ENCODE results near the gene C5AR1.
"Not testable (repeated sequence)": the region's sequence is repeated elsewhere in the genome, so short reads cannot be mapped to it uniquely, and the experiment has no call there.

The C5AR1 gene

DNA sequence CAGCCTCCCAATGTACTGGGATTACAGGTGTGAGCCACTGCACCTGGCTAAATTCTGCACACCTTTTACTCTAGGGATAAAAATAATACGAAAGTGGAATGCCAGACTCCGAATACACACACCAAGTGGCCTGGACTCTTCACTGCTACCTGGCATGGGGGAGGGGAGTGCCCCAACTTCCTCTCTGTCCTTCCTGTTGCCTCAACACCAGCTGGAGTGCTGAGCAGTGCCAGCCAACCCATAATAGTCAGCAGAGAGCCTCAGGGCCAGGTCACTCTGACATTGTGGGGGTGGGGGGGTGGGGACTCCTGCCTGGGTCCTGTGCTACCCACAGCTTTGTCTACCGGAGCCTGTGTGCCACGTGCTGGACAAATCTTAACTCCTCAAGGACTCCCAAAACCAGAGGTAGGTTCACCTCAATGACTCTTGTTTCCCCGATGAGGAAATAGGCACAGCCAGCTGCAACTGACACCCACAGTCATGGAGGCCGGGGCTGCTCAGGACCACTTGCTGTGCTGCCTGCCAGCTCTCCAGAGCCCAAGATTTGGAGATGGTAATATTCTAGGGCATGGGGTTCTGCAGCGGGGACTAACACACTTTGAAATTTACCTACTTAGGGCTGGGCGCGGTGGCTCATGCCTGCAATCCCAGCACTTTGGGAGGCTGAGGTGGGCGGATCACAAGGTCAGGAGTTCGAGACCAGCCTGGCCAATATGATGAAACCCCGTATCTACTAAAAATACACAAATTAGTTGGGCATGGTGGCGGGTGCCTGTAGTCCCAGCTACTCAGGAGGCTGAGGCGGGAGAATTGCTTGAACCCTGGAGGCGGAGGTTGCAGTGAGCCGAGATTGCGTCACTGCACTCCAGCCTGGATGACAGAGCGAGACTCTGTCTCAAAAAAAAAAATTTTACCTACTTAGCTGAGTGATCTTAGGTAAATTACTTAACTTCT lies 27.4 kb downstream of the C5AR1 start:
- peak; percentile 10 for DNase-seq

DNA sequence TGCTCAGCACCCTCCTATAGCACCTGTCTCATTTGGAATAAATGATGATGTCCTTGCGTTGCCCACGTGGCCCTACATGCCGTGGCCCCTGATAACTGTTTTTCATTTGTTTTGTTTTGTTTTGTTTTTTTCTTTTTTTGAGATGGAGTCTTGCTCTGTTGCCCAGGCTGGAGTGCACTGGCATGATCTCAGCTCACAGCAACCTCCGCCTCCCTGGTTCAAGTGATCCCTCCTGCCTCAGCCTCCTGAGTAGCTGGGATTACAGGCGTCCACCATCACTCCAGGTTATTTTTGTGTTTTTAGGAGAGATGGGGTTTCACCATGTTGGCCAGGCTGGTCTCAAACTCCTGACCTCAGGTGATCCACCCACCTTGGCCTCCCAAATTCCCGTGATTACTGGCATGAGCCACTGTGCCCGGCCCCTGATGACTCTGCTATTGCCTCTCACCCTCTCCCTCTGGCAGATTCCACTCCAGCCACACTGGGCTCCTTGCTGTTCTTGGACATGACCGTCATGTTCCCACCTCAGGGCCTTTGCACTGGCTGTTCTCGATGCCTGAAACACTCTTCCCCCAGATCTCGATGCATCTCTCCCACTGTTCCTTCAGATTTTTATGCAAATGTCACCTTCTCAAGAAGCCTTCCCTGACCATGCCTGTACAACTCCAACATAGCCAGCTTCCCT lies 29.7 kb downstream of the C5AR1 start:
- DNase-seq: no peak

DNA sequence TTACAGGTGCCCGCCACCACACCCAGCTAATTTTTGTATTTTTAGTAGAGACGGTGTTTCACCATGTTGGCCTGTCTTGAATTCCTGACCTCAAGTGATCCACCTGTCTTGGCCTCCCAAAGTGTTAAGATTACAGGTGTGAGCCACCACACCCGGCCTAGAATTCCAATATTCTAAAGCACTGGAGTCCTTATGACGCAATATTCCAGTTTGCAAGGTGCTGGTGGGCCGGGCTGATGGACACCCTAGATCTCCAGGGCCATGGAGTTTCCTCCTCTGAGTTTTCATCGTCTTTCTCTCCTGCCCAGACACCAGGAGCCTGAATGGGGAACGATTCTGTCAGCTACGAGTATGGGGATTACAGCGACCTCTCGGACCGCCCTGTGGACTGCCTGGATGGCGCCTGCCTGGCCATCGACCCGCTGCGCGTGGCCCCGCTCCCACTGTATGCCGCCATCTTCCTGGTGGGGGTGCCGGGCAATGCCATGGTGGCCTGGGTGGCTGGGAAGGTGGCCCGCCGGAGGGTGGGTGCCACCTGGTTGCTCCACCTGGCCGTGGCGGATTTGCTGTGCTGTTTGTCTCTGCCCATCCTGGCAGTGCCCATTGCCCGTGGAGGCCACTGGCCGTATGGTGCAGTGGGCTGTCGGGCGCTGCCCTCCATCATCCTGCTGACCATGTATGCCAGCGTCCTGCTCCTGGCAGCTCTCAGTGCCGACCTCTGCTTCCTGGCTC lies 31.0 kb downstream of the C5AR1 start:
- DNase-seq: no peak

DNA sequence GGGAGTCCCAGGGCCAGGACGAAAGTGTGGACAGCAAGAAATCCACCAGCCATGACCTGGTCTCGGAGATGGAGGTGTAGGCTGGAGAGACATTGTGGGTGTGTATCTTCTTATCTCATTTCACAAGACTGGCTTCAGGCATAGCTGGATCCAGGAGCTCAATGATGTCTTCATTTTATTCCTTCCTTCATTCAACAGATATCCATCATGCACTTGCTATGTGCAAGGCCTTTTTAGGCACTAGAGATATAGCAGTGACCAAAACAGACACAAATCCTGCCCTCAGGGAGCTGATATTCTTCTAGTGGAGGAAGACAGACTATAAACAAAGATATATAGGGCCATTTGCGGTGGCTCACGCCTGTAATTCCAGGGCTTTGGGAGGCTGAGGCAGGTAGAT lies 32.1 kb downstream of the C5AR1 start:
- DNase-seq: no peak

DNA sequence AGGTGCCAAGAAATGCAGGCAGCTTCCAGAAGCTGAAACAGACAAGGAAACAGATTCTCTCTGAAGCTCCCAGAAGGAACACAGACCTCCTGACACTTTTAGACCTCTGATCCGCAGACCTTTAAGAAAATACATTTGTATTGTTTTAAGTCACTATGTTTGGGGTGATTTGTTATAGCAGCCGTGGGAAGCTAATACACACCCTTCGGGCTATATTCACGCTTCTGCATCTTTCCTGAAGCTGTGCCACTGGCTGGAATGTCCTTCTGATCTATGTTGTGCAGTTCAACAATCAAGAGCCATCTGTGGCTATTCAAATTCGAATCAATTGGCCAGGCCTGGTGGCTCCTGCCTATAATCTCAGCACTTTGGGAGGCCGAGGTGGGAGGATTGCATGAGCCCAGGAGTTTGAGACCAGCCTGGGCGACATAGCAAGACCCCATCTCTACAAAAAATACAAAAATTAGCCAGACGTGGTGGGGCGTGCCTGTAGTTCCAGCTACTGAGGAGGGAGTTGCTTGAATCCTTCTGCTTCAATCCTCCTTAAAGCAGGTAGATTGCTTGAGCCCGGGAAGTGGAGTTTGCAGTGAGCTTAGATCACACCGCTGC lies 33.6 kb downstream of the C5AR1 start:
- DNase-seq: no peak

DNA sequence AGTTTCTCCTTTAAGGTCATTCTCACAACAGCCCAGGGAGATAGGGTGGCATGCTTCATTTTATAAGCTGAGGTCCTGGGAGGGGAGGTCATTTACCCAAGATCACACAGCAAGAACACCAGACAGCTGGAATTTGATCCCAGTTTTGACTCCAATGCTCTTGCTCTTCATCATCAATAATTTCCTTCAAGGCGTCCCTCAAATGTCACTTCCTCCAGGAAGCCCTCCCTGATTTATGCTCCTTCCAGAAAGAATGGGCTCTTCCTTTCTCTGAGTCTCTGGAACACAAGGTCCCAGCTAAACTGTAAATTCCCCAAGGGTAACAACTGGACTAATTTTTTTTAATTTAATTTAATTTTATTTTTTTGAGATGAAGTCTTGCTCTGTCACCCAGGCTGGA lies 34.8 kb downstream of the C5AR1 start:
- no peak for DNase-seq

DNA sequence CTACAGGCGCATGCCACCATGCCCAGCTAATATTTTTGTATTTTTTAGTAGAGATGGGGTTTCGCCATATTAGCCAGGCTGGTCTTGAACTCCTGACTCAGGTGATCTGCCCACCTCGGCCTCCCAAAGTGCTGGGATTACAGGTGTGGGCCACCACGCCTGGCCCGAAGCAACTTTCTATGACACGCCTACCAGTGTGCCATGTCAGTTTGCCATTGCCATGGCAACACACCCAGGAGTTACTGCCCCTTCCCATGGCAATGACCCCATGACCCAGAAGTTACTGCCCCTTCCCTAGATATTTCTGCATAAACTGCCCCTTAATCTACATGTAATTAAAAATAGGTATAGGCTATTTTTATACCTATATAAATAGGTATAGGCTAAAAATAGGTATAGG lies 36.4 kb downstream of the C5AR1 start:
- not testable (repeated sequence) for DNase-seq

DNA sequence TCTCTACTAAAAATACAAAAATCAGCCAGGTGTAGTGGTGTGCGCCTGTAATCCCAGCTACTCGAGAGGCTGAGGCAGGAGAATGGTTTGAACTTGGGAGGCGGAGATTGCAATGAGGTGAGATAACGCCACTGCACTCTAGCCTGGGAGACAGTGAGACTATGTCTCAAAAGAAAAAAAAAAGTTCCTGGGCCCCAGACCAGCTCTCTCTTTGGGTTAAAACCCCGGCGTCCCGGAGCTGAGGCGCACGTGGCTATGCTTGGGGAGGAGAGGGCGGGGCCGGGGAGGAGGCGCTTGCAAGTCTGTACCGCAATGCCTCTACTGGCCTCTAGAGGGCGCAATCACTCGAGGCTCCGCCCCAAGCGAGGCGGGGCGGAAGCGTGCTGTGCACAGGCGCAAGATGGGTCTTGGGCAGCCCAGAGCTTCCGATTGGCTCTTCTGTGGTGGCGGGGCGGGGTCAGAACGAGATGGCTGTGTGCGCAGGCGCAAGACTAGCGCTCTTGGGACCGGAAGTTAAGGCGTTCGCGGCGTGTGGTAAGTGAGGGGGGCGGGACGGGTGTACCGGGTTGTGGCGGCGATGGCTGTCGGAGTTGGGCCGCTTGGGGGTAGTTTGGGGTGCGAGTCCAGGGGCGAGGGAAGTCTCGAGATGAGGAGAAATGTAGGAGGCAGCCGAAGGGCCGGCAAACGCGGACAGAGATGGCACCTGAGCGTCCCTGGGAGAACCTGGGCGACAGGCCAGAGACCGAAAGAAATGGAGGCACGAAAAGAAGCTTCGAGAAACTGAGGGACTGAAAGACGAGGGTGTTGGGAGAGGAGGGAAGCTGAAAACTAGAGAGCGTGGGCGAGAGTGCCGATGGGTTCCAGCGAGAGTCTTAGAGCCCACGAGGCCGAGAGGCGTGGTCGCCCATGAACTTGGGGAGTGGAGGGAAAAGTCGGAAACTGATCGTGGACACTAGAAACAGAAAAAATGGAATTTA lies 39.4 kb downstream of the C5AR1 start, which contains the start of gene DHX34:
DHX34 (plus strand) TSS at position 497 of the 977 bp plus-strand sequence. CDS start 3,716 bp downstream, outside the sequence.
- peak; percentile 95 for DNase-seq

DNA sequence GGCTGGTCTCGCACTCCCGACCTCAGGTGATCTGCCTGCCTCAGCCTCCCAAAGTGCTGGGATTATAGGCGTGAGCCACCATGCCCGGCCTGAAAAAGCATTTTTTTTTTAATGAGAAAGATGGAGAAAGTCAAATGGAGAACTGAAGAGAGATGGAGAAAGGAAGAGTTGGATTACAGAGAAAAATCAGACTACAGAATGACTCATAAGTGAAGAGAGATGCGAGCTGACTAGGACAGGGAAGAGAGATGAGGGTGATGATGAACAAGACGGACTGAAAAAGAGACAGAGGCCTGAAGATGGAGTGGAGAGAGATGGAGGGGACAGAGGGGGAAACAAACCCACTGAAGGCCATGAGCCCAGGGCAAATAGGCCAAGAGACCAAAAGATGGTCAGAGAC lies 41.0 kb downstream of the C5AR1 start:
- no peak for DNase-seq

DNA sequence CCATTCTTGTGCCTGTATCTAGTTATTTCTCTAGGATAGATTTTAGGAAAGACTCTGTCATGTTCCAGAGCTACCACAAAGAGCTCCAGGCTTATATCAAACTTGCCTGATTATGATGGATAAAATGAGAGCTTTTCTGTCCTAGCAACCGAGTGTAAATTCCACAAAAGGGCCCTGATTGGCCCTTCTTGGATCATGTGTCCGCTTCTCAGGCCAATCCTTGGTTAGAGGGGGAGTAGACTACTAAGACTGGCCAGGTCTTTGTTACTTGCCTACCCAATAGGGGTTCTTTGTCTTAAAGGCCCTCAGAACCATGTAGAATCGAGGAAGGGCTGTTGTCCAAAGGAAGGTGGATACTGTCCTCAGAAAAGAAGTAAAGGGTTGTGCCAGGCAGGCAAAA lies 41.9 kb downstream of the C5AR1 start:
- DNase-seq: no peak

DNA sequence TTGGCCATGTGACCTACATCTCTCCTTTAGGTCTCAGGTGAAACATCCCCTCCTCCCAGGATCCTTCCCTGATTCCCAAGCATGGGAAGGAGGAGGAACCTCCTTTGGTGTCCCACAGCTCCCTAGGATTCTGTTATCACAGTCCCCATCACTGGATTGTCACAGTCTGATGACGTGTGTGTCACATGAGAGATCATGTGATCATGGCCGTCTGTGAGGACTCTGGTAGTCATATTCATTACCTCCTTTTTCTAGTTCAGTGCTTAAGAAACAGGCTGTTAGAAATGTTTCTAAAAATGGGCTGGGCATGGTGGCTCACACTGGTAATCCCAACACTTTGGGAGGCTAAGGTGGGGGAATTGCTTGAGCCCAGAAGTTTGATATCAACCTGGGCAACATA lies 42.4 kb downstream of the C5AR1 start:
- DNase-seq: no peak

DNA sequence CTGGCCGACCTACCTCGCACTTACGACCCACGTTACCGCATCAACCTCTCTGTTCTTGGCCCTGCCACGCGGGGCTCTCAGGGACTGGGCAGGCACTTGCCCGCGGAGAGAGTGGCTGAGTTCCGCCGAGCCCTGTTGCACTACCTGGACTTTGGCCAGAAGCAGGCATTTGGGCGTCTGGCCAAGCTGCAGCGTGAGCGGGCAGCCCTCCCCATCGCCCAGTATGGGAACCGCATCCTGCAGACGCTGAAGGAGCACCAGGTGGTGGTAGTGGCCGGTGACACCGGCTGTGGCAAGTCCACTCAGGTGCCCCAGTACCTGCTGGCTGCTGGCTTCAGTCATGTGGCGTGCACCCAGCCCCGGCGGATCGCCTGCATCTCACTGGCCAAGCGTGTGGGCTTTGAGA lies 43.6 kb downstream of the C5AR1 start:
- DNase-seq: no peak

DNA sequence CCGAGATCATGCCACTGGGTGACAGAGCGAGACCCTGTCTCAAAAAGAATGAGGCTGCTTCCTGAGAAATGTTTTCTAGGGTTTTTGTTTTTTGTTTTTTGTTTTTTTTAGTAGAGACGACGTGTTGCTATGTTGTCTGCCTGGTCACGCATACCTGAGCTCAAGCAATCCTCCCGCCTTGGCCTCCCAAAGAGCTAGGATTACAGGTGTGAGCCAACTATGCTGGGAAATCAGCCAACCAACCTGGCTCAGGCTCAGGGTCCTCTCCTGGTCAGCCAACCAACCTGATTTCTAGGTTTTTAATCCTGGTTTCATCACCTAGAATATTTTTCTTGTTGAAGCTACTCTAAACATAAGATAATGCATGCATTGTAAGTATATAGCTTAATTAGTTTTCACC lies 47.2 kb downstream of the C5AR1 start:
- DNase-seq: no peak

DNA sequence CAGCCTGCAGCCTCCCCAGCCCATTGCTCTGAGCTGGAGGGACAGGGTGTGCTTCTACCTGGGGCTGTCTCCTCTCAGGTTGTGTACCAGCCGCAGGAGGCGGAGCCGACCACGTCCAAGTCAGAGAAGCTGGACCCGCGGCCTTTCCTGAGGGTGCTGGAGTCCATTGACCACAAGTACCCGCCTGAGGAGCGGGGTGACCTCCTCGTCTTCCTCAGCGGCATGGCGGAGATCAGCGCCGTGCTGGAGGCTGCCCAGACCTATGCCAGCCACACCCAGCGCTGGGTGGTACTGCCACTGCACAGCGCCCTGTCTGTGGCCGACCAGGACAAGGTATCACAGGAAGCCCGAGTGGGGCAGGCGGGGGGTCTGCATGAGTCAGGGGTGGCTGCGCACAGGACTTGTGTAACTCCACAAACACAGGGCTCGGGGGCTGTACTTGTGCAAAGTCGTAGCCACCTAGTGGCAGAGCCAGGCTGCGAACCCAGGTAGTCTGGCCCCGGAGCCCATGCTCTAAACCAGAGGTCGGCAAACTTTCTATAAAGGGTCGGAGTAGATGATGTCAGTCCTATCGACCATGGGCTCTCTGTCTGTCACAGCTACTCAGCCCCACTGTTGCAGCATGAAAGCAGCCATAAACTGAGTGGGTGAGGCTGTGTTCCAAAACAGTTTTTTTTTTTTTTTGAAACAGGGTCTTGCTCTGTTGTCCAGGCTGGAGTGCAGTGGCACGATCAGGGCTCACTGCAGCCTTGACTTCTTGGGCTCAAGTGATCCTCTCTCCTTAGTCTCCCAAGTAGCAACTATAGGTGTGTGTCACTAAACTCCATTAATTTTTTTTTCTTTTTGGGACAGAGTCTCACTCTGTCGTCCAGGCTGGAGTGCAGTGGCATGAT lies 48.4 kb downstream of the C5AR1 start:
- no peak for DNase-seq

DNA sequence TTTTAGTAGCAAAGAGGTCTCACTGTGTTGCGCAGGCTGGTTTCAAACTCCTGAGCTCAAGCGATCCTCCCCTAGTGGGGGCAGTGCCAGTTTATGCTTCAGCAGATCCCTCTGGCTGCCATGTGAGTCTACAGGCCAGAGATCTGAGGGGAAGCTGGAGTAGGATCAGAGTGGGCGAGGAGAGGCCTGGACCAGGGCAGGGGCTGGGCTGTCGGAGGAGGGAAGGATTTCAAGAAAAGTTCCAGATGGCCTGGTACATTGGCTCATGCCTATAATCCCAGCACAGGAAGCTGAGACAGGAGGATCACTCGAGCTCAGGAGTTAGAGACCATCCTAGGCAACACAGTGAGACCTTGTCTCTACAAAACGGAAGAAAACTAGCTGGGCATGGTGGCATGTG lies 49.3 kb downstream of the C5AR1 start:
- DNase-seq: no peak

DNA sequence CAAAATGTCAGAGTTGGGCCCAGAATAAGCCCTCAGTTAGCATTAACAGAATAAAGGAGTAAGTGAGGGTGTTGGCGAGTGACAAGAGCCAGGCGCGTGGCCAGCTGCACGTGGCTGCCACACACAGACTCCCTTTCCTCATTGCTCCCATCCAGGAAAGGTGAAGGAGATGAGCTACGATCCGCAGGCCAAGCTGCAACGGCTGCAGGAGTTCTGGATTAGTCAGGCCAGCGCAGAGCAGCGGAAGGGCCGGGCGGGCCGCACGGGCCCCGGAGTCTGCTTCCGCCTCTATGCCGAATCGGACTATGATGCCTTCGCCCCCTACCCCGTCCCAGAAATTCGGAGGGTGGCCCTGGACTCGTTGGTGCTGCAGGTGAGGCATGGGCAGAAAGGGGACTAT lies 52.7 kb downstream of the C5AR1 start:
- no peak for DNase-seq

DNA sequence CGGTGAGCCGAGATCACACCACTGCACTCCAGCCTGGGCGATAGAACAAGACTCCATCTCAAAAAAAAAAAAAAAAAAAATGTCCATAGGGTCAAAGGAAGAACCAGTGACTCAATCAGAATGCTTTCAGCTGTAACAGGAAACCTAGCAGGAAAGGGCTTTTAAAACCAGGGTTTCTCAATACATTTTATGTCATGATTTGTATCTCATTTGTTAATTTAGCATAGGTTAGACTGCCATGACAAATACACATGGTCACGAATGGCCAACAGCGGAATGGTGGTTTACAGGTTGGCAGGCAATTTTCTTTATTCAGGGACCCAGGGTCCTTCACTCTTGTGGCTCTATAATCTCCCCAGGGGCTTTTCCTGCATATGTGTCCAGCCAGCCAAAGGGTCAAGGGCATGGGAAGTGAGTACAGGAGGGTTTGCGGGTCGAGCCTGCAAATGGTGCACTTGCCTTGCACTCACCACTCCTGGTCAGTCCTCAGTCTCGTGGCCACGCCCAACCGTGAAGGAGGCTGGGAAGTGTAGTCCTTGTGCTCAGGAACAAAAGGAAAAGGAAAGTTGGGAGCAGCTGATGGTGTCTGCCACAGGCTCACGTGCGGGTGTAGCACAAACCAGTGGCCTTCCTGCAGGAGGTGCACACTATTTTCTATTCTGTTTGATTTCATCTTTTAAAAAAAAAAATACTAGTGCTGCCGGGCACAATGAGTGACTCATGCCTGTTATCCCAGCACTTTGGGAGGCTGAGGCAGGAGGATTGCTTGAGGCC lies 54.3 kb downstream of the C5AR1 start:
- DNase-seq: no peak

DNA sequence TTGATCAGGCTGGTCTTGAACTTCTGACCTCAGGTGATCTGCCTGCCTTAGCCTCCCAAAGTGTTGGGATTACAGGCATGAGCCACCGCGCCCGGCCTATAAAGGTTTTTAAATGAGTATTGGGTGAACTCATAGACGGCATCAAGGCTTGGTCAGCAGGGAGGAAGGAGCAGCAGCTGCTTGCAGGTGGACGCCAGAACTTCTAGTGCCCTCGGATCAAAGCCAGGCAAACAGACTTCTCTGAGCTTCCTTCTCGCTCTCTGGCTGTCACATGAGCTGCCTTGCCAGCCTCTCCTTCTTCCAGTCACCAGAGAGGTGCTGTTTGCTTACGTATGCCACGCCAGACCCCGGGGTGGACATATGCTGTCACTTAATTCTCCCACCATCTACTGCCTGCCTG lies 55.8 kb downstream of the C5AR1 start:
- DNase-seq: not testable (repeated sequence)

DNA sequence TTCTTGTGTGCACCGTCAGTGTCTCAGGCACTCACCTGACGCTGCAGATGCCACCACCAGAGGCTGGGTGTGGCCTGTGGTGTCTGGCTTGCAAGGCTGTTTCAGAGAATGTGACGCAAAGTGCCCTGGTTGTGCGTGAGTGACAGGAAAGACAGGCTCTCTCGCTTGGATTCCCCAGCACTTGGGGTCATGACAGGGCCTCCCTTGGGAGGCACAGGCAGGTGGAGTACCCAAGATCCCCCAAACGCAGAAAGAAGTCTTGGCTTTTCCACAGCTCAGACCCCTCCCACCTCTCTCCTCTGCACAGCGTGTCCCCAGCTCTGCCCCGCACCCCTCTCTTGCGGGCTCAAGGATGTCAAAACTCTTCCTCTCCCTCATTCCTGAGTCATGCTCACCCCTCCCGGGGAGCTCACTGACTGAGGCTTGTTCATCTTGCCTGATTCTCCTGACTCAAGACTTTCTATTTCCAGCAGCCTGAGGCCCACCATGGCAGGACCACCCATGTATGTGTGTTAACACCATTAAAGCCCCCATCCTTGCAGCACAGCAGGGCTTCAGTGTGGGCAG lies 60.5 kb downstream of the C5AR1 start:
- no peak for DNase-seq

DNA sequence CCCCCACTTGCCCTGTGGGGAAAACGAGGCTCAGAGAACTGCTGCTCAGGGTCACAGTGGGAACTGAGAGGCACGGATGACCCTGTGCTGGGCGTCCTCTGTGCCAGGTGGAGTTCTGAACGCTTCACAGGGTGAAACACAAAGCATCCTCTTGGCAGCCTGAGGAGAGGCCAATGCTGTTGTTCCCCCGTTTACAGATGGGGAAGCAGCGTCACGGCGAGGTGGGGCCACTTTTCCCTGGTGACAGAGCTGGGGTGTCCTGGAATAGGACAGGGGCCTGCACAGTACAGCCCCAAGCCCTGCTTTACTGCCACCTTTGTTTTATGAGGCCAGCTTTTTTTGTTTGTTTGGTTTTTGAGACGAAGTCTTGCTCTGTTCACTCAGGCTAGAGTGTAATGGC lies 61.6 kb downstream of the C5AR1 start:
- no peak for DNase-seq
